ENCODE results near the gene HNRNPR.
"Not testable (repeated sequence)": the region's sequence is repeated elsewhere in the genome, so short reads cannot be mapped to it uniquely, and the experiment has no call there.

Gene HNRNPR

DNA sequence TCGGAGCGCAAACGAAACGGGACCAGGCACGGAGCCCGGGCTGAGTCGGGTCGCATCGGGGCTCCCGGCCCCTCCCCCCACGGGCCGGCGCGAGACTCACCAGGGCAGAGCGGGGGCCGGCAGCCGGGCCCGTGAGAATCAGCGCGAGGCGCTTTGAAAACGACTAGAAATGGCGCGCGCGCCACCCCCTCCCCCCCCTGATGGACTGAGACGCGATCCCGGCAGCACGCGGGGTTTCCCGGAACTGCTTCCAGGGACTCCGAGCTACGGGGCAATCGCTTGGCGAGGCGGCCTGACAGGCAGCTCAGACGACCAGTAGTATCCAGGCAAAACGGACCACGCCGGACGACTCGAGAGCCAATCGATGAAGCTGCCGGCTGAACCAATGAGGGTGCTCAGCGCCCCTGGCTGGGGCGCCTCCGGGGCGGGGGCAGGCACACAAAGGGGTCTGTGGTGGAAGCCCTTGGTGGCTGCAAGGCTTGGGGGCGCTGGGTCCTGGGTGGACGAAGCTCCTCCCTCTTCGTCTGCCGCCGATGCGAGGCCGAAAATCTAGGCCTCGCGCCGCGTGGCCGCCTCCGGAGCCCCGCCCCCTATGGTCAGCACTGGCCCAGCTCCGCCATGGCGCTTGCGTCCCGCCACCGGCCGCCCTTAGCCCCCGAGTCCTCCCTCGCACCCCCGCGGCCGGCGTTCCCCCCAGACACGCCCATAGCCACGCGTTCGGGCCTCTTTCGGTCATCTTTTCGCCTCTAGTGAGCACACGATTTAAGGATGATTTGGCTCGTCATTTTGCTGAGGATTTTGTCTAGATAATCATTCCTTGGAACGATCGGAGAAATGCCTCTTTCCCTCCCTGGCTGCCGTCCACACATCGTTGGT is at the start of gene HNRNPR:
HNRNPR (minus strand) TSS at position 174 of the 876 bp plus-strand sequence. CDS start 3,276 bp downstream, outside the sequence.
- DNase-seq: peak; percentile 99

DNA sequence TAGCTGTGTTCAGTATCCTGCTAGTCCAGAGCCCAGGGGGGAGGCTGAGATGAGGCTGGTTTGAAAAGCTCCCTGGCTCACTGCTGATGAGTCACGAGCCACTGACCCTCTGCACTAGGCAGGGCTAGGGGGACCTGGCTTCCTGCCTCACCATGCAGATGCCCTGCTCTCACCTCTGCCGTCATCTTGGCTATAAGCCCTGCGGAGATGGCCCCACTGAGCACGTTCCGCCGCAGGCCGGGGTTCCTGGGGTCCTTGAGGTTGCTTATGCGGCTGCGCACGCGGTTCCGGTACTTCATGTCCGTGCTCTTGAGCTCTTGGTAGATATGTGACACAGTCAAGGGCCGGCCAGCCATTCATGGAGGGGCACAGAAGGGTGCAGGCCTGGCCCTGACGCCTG is 49.6 kb upstream of the HNRNPR start:
- DNase-seq: no peak

DNA sequence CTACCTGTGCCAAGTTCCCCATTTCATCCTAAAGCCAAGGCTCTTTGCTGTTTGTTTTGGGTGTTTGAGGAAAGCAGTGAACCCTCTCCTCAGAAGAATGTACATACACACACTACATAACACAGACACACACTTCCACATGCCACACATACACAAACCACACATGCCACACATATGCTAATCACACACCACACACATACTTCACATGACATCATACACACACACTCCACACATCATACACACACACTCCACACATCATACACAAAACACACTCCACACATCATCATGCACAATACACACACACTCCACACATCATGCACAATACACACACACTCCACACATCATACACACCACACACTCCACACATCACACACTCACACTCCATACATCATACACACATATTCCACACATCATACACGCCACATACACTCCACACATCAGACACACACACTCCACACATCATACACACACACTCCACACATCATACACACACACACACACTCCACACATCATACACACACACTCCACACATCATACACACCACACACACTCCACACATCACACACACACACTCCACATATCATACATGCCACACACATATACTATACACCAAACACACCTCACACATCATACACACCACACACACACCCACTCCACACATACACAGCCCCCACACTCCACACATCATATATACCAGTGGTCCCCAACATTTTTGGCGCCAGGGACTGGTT is 48.2 kb upstream of the HNRNPR start:
- no peak for DNase-seq

DNA sequence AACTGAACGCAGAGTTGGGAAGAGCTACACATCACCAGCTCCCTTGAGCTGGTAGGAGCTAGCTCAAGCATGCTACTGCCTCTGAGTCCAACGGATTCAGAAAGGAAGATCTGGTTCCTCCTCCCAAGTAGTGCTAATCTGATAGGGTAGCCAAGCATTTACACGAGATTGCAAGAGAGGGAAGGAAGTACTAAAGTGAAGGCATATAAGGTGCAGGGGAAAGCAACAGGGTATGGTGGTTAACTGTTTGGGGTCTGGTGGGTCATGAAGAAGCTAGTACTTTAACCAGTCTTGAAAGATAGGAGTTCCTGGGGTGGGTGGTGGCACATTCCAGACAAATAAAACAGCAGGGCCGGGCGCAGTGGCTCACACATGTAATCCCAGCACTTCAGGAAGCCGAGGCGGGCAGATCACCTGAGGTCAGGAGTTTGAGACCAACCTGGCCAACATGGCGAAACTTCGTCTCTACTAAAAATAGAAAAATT is 45.8 kb upstream of the HNRNPR start:
- no peak for DNase-seq

DNA sequence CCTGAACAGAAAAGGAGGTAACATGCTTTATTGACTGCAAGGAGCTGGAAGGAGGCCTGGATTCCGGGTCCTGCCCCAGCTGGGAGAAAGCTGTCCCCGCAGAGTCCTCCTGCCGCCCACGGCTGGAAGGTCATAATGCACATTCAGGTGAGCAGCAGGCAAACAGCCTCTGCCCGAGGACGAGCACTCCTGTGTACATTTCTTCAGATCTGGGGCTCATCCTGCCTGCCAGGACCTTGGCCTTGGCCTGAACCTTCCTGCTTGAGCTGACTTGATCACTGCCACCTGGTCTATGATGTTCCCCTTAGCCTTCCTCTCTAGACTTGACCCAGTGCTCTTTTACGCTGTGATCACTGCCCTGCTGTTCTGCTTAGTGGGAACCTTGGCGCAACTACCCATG is 43.4 kb upstream of the HNRNPR start:
- no peak for DNase-seq

DNA sequence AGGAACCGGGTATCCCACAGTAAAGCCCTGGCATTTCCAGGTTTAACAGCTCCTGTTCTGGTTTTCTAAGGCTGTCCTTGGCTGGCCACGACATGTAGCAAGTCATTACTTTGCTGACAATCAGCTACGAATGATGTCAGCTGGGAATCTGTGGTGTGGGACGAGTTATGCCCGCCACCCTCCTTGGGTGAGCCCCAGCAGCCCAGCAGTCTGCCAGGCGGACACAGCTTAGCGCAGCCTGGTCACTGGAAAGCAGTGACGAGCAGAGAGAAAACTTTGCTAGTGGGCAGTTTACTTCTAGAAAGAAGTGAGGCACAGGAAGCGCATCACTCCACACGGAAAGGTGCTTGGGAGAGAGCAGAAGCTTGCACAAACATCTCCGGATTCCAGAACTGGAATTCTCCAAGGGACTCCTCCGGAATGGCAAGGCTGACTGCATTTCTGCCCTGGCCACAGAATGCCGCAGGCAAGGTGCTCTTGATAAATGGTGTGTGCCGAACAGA is 41.1 kb upstream of the HNRNPR start:
- no peak for DNase-seq

DNA sequence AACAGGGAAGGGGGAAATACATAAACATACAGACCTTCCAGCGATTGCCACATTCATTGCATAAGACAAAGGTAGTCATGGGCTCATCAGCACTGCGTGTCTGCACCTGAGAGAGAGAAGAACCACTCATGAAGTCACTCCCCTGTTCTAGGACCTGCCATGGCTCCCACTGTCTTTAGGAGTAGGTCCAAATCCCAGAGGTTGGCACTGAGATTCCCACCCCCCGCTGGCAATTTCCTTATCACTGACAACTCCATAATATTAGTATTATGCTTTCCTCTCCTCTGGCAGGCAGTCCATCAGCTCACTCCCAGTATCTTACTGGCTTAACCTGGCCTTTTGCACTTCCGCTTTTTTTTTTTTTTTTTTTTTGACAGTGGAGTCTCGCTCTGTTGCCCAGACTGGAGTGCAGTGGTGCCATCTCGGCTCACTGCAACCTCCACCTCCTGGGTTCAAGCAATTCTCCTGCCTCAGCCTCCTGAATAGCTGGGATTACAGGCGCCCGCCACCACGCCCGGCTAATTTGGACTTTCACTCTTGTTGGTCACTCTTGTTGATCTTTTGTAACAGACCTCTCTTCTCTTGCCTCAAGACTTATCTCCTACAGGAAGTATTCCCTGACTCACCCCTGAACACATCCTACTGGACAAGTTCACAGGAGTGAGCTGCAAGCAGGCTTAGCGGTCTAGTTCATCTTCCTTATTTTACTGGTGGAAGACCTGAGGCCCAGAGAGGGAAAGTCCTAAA is 40.4 kb upstream of the HNRNPR start:
- no peak for DNase-seq

DNA sequence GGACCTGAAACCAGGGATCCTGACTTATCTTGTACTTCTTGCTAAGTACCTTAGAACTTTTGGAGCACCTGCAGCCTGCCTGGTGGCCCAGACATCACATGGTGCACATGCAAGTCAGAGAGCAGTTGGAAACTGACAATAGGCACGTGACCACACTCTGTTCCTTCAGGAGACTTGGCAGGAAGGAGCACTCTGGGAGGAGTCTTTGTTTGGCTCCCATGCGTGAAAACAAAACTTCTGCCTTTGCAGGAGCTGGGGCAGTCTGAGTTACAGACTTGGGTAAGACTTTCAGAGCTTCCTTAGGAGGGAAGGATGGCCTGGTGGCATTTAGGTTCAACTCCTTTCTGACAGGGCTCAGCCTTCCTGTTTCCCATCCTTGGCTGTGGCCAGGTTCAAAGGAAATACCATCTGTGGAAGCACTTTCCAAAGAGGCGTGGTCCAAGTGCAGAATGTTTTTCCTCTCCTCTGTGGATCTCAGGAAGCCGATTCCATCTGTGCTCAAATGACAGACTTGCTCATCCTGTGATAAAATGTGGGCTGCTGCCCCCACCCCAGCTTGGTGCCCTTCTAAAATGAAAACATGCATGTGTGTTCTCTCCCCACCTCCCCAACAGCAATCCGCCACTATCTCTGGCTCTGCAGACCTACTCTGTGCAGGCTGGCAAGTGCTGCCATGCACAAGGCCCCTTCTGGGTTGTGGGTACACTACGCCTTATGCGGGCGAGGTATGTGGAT is 39.7 kb upstream of the HNRNPR start:
- no peak for DNase-seq

DNA sequence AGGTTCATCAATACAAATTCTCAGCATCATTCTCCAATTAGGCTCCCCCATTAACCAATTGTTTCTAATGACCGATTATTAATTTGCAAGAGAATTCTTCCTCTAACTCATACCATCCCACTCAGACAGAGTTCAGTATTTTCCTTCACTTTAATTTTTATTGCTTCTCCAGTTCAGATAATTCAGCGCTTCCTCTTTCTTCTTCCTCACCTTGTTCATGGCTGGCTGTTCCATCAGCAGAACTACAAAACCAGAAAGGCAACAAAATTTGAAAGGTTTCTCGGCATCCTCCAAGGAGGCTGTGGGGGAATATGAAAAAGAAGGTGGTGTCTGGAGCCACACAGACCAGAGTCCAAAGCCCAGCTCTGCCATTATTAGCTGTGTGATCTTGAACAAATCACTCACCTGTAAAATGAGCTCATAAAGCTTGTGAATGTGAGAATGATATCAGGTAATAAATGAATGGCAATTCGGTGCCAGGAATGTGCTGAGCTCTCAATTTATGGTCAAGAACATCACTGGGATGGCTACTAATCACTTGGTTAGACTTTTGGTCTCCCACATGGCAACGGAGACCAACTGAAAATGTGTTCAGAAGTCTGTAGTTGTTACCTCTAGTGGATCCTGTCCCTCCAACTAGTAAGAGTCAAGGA is 37.3 kb upstream of the HNRNPR start:
- DNase-seq: no peak

DNA sequence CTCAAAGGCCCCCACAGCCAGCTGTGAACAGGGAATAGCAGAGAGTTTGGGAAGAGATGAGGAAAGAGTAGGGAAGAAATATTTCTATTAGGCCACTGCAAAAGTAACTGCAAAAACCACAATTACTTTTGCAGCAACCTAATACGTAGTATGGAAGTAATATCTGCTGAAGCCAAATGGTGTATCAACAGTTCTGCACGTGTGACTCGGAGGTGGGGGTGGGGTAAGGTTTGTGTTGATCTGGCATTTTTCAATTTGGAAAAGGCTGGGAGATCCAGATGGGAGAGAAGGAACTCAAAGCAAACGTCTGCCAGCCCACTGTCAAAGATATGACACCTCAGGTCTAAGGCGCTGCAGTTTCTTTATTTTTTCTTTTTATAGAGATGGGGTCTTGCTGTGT is 36.6 kb upstream of the HNRNPR start:
- no peak for DNase-seq

DNA sequence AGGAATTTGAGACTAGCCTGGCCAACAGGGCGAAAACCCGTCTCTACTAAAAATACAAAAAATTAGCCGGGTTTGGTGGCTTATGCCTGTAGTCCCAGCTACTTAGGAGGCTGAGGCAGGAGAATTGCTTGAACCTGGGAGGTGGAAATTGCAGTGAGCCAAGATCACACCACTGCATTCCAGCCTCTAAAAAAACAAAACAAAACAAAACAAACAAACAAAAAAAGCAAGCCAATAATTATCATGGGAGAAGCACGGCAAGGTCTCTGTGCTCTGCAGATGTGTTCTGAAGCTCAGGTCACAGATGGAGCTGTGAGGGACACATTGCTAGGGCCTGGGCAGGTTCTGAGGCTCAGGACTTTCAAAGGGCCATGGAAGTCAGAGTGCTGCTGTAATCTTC is 36.2 kb upstream of the HNRNPR start:
- DNase-seq: not testable (repeated sequence)

DNA sequence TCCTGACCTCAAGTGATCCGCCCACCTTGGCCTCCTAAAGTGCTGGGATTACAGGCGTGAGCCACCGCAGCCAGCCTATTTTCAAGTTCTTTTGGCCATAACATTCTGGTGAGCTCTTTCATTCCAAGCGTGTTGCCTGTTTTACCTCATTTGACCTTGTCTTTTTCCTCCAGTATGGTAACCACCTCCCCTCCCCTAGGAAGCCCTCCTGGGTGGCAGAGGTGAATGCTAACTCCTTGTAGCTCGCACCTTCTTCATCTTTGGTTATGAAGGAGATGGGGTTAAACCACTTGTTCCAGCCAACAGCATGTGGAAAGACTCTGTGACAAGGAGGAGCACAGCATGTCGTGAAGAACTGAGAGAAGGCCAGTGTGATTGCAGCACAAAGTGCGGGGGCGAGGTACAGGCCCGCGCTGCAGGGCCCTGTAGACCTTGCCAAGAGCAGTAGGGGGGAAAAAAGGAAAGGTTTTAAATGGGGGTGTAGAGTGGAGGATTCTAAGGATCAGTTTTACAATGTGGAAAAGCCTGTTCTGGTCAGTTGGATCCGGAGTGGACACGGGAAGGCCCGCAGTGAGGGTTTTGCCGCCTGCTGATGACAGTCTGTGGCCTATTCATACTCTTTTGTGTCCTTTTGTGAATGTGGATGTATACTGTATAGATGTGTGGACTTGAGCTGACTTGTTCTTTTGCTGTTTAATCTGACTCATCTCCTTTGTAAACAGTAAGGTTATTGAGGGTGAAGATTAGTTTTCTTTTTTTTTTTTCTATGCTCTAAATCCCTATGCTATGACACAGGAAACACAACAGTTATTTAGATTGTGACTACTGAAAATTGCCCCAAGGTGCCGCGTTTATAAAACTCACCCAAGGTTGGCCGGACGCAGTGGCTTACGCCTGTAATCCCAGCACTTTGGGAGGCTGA is 33.1 kb upstream of the HNRNPR start:
- DNase-seq: no peak

DNA sequence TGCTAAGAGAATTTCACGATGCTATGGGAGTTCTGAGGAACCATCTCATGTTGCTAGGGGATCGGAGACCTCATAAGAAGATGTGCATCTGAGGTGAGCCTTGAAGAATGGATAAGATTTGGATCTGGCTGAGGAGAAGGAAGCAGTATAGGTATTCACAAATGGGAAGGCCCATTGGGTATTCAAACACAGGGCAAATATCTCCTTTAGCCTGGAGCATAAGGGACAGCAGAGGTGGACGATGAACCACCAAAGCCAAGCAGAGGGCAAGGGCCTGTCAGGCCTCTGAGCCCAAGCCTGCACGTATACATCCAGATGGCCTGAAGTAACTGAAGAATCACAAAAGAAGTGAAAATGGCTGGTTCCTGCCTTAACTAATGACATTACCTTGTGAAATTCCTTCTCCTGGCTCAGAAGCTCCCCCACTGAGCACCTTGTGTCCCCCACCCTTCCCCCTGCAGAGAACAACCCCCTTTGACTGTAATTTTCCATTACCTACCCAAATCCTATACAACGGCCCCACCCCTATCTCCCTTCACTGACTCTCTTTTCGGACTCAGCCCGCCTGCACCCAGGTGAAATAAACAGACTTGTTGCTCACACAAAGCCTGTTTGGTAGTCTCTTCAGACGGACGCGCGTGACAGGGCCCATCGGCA is 30.1 kb upstream of the HNRNPR start:
- DNase-seq: not testable (repeated sequence)

DNA sequence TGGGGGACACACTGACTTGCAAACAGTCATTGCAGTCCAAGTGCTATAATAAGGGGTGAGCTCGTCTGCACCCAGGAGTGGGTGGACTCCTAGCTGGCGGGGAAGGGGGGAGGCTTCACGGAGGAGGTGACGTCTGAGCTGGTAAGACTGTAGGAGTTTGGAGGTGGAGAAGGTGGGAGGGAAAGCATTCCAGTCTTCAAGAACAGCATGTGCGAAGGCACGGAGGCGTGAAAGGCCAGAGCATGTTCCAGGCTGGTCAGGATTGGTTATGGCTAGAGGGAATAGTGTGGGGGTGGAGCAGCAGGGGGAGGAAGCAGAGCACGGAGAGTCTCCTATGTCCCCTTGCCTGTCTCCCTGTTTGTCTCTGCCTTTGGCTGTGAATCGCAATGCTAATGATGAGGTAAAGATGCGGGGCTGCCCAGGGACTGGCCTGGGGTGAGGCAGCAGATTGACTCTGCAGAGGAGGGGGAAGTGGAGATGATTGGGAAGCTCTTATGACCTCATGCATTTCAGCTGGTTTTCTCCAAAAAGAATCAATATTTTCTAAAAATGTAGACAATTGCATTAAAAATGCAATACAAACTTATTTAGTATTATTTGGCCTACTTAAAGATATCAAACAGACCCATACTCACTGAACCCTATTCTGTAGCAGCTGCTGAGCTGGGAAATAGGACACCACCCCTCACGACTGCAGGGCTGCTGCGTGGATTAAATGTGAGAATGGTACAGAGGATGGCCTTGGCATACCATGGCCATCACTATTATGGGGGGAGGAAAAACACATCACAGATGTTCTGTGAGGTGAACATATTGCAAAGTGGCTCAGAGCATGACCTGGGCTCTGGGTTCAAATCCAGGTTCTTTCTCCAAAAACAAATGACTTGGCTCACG is 28.1 kb upstream of the HNRNPR start:
- DNase-seq: no peak

DNA sequence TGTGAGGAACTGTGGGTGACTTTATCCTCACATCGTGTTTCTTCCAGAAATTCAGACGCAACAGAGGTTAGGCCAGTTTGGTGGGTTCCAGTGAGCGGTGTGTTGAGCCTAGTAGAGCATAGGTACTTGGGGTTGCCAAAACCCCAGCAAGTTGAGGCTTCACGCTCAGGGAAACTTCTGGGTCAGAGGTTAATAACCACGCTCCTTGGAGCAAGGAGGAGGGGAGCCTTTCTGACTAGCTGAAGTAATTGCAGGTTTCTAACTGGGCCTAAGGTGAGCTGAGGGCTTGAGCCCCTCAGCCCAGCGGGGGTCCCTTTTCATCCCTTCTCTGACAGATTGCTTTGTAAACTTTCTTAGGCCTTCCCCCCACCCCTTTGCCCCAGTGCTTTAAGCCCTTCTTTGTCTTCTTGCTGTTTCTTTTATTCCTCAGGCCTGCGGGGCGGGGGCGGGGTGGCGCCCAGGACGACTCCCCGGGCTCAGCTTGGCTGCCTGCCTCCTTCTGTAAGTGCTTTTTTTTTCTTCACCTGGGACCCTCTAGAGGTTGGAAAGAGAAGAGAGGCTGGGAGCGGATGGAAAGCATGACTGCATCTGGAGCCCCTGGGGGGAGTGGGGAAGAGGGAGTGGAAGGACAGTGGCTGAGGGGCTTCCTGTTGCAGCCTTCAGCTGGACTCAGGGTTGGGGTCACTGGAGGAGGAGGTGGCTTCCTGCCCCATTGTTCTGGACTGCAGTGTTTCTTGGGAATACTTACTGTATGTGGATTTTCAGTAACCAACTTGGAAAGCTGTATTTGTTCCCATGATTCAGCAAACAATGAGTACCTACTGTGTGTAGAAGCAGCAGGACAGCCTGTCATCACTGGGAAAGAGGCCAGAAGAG is 26.9 kb upstream of the HNRNPR start:
- DNase-seq: no peak

DNA sequence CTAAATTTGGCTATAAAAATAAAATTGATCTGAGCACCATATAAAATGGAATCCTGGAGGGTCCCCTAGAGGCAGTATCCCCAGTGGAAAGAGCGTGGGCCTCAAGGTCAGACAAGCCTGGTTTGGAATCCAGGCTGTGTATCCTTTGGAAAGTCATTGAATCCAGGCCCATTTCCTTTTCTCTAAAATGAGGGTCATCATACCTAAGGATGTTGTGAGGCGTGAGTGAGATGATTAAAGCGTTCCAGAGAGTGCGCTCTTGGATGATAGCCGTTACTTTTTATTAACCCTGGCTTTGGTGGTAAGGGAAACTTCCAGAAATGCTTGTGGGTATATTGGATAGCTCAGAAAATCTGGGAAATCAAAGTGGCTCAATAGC is 26.2 kb upstream of the HNRNPR start:
- no peak for DNase-seq

DNA sequence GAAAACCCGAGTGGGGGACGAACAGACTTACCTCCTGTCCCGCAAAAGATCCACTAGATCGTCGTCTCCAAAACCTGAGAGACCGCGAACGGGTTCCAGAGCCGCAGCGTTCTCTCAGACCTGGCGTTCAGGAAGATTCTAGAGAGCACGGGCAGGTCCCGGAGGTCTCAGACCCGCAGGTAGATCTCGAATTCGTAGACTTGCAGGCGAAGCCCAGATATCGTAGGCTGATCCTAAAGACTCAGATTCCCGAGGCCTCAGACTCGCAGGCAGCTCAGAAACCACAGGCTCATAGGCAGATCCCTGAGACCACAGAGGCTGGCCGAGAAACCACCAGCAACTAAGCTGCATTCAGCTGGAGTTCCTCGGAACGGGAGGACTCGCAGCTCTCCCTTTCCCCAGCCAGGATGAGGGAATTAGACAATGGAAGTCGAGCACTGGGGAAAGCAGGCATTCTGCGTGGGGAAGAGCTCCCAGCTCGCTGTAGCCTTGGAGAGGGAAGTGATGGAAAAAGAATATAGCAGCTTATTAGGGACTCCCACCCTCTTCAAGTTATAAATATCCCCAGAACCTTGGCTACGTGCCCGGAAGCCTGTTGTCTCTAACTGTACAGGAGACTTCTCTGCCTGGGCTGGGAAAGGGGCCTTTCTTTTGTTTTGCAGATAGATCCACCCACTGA is 25.4 kb upstream of the HNRNPR start, which contains the start of gene ZNF436:
ZNF436 (minus strand) TSS at position 502 of the 679 bp plus-strand sequence. CDS start 1,831 bp downstream, outside the sequence.
- peak; percentile 53 for DNase-seq

All from CD4-positive, alpha-beta T cell treated with Interleukin-6 for 4 hours (primary cell).